GM19467 (cell line): ENCODE measurements around the gene IGF2BP3.
A peak's percentile ranks its signal among the peaks of the same experiment; 100 is the strongest.

ENCODE experiments used
- ATAC-seq: cut with Tn5 transposase; IDR thresholded peaks from one replicate; pipeline ENCODE4 v1.9.1; 2021; ENCODE audit warnings: mild to moderate bottlenecking, moderate library complexity; ENCODE audit not compliant: unreplicated experiment

Gene IGF2BP3

GRCh38 chr7:23472556-23472955, 2.3 kb upstream of the IGF2BP3 start:
- no peak for ATAC-seq

GRCh38 chr7:23472046-23472445, 1.8 kb upstream of the IGF2BP3 start:
- ATAC-seq, result no peak

- peak; percentile 32 for ATAC-seq
These were observed 992 bp upstream of the IGF2BP3 start for GRCh38 chr7:23471106-23471859.

GRCh38 chr7:23469961-23470250, 385 bp downstream of the IGF2BP3 start:
- no peak for ATAC-seq

- ATAC-seq, result no peak
These were observed 936 bp downstream of the IGF2BP3 start for GRCh38 chr7:23469150-23469960.

- no peak for ATAC-seq
These were observed 1.7 kb downstream of the IGF2BP3 start for GRCh38 chr7:23468526-23469149.

GRCh38 chr7:23467806-23468525, 2.3 kb downstream of the IGF2BP3 start:
- ATAC-seq, result no peak

- ATAC-seq, result no peak
These were observed 2.9 kb downstream of the IGF2BP3 start for GRCh38 chr7:23467291-23467805.

GRCh38 chr7:23462846-23463245, 7.4 kb downstream of the IGF2BP3 start:
- ATAC-seq, result no peak

- no peak for ATAC-seq
These were observed 12.2 kb downstream of the IGF2BP3 start for GRCh38 chr7:23458044-23458443.

GRCh38 chr7:23456093-23456492, 14.2 kb downstream of the IGF2BP3 start:
- no peak for ATAC-seq

- ATAC-seq, result no peak
These were observed 15.3 kb downstream of the IGF2BP3 start for GRCh38 chr7:23454881-23455526.

GRCh38 chr7:23450518-23450917, 19.8 kb downstream of the IGF2BP3 start:
- ATAC-seq, result no peak

GRCh38 chr7:23449941-23450340, 20.4 kb downstream of the IGF2BP3 start:
- no peak for ATAC-seq

- ATAC-seq, result no peak
These were observed 25.0 kb downstream of the IGF2BP3 start for GRCh38 chr7:23445326-23445725.

GRCh38 chr7:23443974-23444373, 26.3 kb downstream of the IGF2BP3 start:
- ATAC-seq, result no peak

GRCh38 chr7:23438171-23438570, 32.1 kb downstream of the IGF2BP3 start:
- ATAC-seq, result no peak

- no peak for ATAC-seq
These were observed 36.0 kb downstream of the IGF2BP3 start for GRCh38 chr7:23434147-23434917.

- no peak for ATAC-seq
These were observed 38.5 kb downstream of the IGF2BP3 start for GRCh38 chr7:23431702-23432199.

GRCh38 chr7:23430893-23431259, 39.4 kb downstream of the IGF2BP3 start:
- ATAC-seq, result no peak
